WTC11 (cell line): ENCODE data around the gene SNX8. TPM values are rescaled to one million over a fixed set of nuclear protein-coding genes. Genes with fewer than 3 reads are reported as not detected.
A peak's percentile ranks its signal among the peaks of the same experiment; 100 is the strongest.

Experiments
- ATAC-seq: fragments of 200-7000 bp; cut with Tn5 transposase; 2 replicates; pipeline ENCODE4 v1.10.0; 2021; ENCODE audit warnings: mild to moderate bottlenecking, moderate library complexity
- CTCF ChIA-PET: fragments of 300-600 bp; sonication (Branson Sonifier 250); formaldehyde crosslinking; loops from one replicate; lab custom pipeline; 2021; ENCODE audit warnings: antibody characterized with exemption; lab: Charles Lee
- POLR2A ChIA-PET: fragments of 350-600 bp; sonication (Branson Sonifier 250); formaldehyde crosslinking; loops from one replicate; lab custom pipeline; 2021; ENCODE audit warnings: antibody characterized with exemption; lab: Charles Lee
- DNase-seq: peaks from one replicate; pipeline ENCODE4 v3.0.0; 2021; ENCODE audit warnings: low spot score
- H3K27ac Mint-ChIP-seq: 2 replicates; pipeline ENCODE4 v1.8.0; 2021; ENCODE audit warnings: mixed read lengths
- H3K27me3 Mint-ChIP-seq: 2 replicates; pipeline ENCODE4 v1.8.0; 2021; ENCODE audit warnings: low read depth, mild to moderate bottlenecking, moderate library complexity, mixed read lengths
- H3K36me3 Mint-ChIP-seq: 2 replicates; pipeline ENCODE4 v1.8.0; 2021; ENCODE audit warnings: mixed read lengths
- H3K4me1 Mint-ChIP-seq: 2 replicates; pipeline ENCODE4 v1.8.0; 2022; ENCODE audit warnings: mixed read lengths
- H3K4me3 Mint-ChIP-seq: 2 replicates; pipeline ENCODE4 v1.8.0; 2021; ENCODE audit warnings: mild to moderate bottlenecking, moderate library complexity, mixed read lengths
- H3K9me3 Mint-ChIP-seq: 2 replicates; pipeline ENCODE4 v1.8.0; 2021; ENCODE audit warnings: mixed read lengths
- ATF2 ChIP-seq: sonication (generic); formaldehyde crosslinking; IDR thresholded peaks from 2 replicates; pipeline ENCODE4 v1.8.1; 2022; ENCODE audit warnings: low read depth, missing genetic modification reagents, borderline replicate concordance
- E2F4 ChIP-seq: sonication (generic); formaldehyde crosslinking; IDR thresholded peaks from 2 replicates; pipeline ENCODE4 v1.8.1; 2022; ENCODE audit warnings: low read depth, mild to moderate bottlenecking, moderate library complexity, missing genetic modification reagents, borderline replicate concordance
- ESRRA ChIP-seq: sonication (generic); formaldehyde crosslinking; IDR thresholded peaks from 2 replicates; pipeline ENCODE4 v1.8.1; 2022; ENCODE audit warnings: mild to moderate bottlenecking, missing genetic modification reagents, borderline replicate concordance
- FOXJ3 ChIP-seq: sonication (generic); formaldehyde crosslinking; IDR thresholded peaks from 2 replicates; pipeline ENCODE4 v1.9.0; 2021; ENCODE audit warnings: missing genetic modification reagents, mild to moderate bottlenecking, borderline replicate concordance
- GABPB1 ChIP-seq: sonication (generic); formaldehyde crosslinking; IDR thresholded peaks from 2 replicates; pipeline ENCODE4 v1.8.1; 2023; ENCODE audit warnings: mild to moderate bottlenecking, missing genetic modification reagents
- GRHL2 ChIP-seq: fragments of 250-450 bp; sonication (Bioruptor Pico); IDR thresholded peaks from 2 replicates; pipeline ENCODE4 v1.8.0; 2022; ENCODE audit warnings: mild to moderate bottlenecking, moderate library complexity; ENCODE audit not compliant: insufficient replicate concordance, severe bottlenecking
- GTF2I ChIP-seq: fragments of 250-450 bp; sonication (Bioruptor Pico); conservative IDR thresholded peaks from 2 replicates; pipeline ENCODE4 v1.4.0; 2021; ENCODE audit warnings: mild to moderate bottlenecking
- HMGXB4 ChIP-seq: sonication (generic); formaldehyde crosslinking; IDR thresholded peaks from 2 replicates; pipeline ENCODE4 v1.8.1; 2023; ENCODE audit warnings: mild to moderate bottlenecking, moderate library complexity, missing genetic modification reagents
- KAT7 ChIP-seq: sonication (generic); formaldehyde crosslinking; IDR thresholded peaks from 2 replicates; pipeline ENCODE4 v1.8.1; 2023; ENCODE audit warnings: missing genetic modification reagents, mild to moderate bottlenecking, borderline replicate concordance
- MXD4 ChIP-seq: fragments of 250-450 bp; sonication (Bioruptor Pico); IDR thresholded peaks from 2 replicates; pipeline ENCODE4 v1.8.0; 2021; ENCODE audit warnings: mild to moderate bottlenecking, moderate library complexity, borderline replicate concordance
- MYBL2 ChIP-seq: sonication (generic); formaldehyde crosslinking; IDR thresholded peaks from 2 replicates; pipeline ENCODE4 v1.8.1; 2023; ENCODE audit warnings: mild to moderate bottlenecking, moderate library complexity, missing genetic modification reagents
- NR1H2 ChIP-seq: sonication (generic); formaldehyde crosslinking; IDR thresholded peaks from 2 replicates; pipeline ENCODE4 v1.9.0; 2021; ENCODE audit warnings: mild to moderate bottlenecking, moderate library complexity, missing genetic modification reagents
- RELA ChIP-seq: sonication (generic); formaldehyde crosslinking; IDR thresholded peaks from 2 replicates; pipeline ENCODE4 v1.8.1; 2022; ENCODE audit warnings: missing genetic modification reagents, mild to moderate bottlenecking, borderline replicate concordance
- SOX15 ChIP-seq: fragments of 250-450 bp; sonication (Bioruptor Pico); IDR thresholded peaks from 2 replicates; pipeline ENCODE4 v1.9.0; 2021; ENCODE audit warnings: mild to moderate bottlenecking
- ZNF138 ChIP-seq: sonication (generic); formaldehyde crosslinking; conservative IDR thresholded peaks from 2 replicates; pipeline ENCODE4 v1.8.1; 2022; ENCODE audit warnings: mild to moderate bottlenecking, moderate library complexity, missing genetic modification reagents
- ZNF232 ChIP-seq: sonication (generic); formaldehyde crosslinking; IDR thresholded peaks from 2 replicates; pipeline ENCODE4 v1.8.0; 2022; ENCODE audit warnings: mild to moderate bottlenecking, missing genetic modification reagents
- total RNA-seq: library from RNA; stranded (reverse); gene quantifications from 3 replicates; pipeline ENCODE4 v1.2.3, GENCODE V29; 2021
- TF ChIP-seq, protein P1 (sequence below): fragments of 250-450 bp; sonication (Bioruptor Pico); IDR thresholded peaks from 2 replicates; pipeline ENCODE4 v1.9.0; 2021; ENCODE audit warnings: mild to moderate bottlenecking

The SNX8 gene
- total RNA-seq, 1 experiment from 2014 or later: 50.8 TPM

DNA sequence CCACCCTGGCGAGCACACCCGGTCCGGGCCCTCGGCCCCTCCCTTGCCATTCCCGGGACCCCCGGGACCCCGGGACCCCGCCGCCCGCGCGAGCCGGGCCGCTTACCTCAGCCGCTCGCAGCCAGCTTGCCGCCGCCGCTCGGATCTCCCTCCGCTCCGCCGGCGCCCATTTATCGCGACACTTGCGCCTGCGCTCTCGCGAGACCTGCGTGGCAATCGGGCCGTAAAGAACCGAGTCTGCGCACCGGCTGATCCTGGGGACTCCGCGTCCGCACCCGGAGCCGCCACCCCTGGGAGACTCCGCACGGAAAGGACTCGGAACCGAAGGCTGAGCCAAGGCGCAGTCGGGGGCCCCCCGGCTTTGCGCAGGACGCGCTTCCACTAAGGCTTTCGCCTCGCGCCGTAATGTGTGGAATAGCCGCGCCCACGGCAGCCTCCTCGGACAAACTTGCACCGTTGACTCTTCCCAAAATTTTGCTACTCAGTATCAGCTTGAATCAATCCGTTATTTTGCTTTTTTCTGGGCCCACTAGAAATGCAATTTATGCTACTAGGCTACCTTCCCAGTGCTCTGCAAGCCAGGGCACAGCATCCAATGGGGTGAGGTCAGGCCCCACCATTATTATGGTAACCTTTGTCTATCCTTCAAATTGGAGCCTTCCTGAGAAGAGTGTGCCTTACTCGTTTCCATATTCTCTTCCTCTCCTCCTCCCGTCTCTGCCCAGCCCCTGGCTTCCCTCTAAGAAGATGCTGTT, 81.3 kb downstream of the SNX8 start, which contains the start of gene MAD1L1 (continued):
- TF ChIP-seq MYBL2 (CRISPR knock-in tag): no peak; the same call in 1 of the 2 replicates

DNA sequence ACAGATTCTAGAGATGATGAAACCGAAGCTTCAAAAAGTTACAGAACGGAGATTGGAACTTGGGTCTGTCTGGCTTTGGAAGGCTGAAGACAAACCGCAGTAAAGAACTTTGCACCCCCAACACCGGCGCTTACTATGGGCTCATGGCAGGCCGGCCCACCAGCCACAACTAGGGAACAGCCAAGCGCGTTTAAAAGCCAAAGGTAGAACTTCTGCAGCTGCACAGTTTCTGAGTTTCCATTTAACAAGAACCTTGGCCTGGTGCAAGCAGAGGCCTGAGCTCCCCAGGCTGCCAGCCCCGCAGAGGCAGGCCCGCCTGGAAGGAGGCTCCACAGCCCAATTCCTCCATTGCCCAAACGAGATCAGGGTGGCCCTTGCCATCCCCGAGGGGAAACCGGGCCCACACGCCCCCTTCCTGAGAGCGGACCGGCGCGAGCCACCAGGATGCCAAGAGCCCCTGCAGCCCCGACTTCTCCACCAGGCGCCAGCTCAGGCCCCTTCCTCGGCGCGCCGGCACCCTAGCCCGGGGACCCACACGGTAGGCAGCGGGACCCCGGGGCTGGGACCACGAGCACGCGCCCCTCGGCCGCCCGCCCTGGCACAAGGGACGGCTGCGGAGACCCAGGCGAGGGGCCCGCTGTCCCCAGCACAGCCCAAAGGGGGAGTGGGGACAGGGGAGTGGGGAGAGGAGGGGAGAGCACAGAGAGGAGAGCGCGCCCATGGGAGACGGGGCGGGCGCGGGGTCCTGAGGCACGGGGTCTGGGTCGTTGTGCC, 82.1 kb downstream of the SNX8 start:
- Mint-ChIP-seq H3K4me3 (peak overlapping the region; percentile 87), H3K36me3 (peaks cover 38% of the 10 kb centered on the region), H3K27me3 (no peaks in the 10 kb centered on the region), H3K4me1 (peaks cover 13% of the 10 kb centered on the region), H3K27ac (peak overlapping the region; percentile 82; the same call in 1 of the 2 replicates), H3K9me3 (no peaks in the 10 kb centered on the region)
- peak; percentile 32 for DNase-seq
- peak; percentile 61 for ATAC-seq
- TF ChIP-seq KAT7 (CRISPR knock-in tag) (peak; percentile 23; the same call in 1 of the 2 replicates), RELA (CRISPR knock-in tag) (0 out of 2 replicates have a peak, but pooled peaks have one; percentile 63), SOX15 (no peak)
- CTCF ChIA-PET: interaction anchor here (0.6 to 2.6 kb wide), 4 partner anchors 9 to 76 kb away, joined by 3 to 10 read pairs (median 4); partner anchors contain the start of genes MRM2 and NUDT1
- POLR2A ChIA-PET: interaction anchor here (0.6 to 2.0 kb wide), 4 partner anchors 10 to 191 kb away, joined by 3 to 8 read pairs (median 4); partner anchors contain the start of genes MRM2 and NUDT1

DNA sequence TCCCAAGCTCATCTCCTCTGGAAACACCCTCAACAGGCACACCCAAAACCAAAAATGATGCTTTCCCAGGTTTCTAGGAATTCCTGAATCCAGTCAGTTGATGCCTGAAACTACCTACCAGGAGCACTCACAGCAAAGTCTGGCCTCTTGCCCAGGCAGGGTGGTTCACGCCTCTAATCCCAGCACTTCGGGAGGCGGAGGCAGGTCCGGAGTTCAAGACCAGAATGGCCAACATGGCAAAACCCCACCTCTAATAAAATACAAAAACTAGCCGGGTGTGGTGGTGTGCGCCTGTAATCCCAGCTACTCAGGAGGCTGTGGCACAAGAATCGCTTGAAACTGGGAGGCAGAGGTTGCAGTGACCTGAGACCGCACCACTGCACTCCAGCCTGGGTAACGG, 83.4 kb downstream of the SNX8 start:
- POLR2A ChIA-PET: no interaction called here
- DNase-seq (no peak), ATAC-seq (no peak)
- Mint-ChIP-seq H3K36me3 (peaks cover 42% of the 10 kb centered on the region), H3K4me3 (0 out of 2 replicates have a peak overlapping the region, but pooled peaks have one; percentile 20), H3K9me3 (no peaks in the 10 kb centered on the region), H3K27ac (no peak overlapping the region), H3K27me3 (no peaks in the 10 kb centered on the region), H3K4me1 (peaks cover 13% of the 10 kb centered on the region)
- TF ChIP-seq, protein P1, sequence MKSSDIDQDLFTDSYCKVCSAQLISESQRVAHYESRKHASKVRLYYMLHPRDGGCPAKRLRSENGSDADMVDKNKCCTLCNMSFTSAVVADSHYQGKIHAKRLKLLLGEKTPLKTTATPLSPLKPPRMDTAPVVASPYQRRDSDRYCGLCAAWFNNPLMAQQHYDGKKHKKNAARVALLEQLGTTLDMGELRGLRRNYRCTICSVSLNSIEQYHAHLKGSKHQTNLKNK (CRISPR knock-in tag): no peak
- TF ChIP-seq MXD4 (no peak), ZNF232 (no peak)
- CTCF ChIA-PET: interaction anchor here (0.6 to 2.6 kb wide), 2 partner anchors 21 to 45 kb away, joined by 4 to 10 read pairs; no protein-coding TSS in a partner anchor

DNA sequence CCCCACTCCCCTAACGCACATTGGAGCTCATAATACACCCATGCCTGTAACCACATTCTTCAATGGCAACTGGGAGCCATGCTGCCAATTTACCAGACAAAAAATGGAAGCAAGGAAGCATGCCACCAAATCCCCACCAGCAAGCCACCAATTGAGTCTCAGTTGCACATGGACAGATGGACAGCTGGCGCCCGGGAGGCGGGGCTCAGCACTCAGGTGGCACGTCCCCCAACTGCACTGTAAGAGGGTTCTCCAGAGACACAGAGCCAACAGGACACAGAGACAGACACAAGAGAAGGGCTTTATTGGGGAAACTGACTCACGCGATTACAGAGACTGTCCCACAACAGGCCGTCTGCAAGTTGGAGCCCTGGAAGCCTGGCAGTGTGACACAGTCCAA, 84.0 kb downstream of the SNX8 start:
- peaks cover 44% of the 10 kb centered on the region for H3K36me3 Mint-ChIP-seq
- DNase-seq (no peak), ATAC-seq (no peak)
- no peak overlapping the region for H3K4me3 Mint-ChIP-seq
- CTCF ChIA-PET: interaction anchor here (0.6 to 2.6 kb wide), 3 partner anchors 20 to 118 kb away, joined by 3 to 10 read pairs (median 4); no protein-coding TSS in a partner anchor
- peaks cover 13% of the 10 kb centered on the region for H3K4me1 Mint-ChIP-seq
- H3K27me3 Mint-ChIP-seq: no peaks in the 10 kb centered on the region
- POLR2A ChIA-PET: no interaction called here
- H3K9me3 Mint-ChIP-seq: no peaks in the 10 kb centered on the region
- TF ChIP-seq ATF2 (CRISPR knock-in tag): no peak
- no peak for TF ChIP-seq HMGXB4 (CRISPR knock-in tag)
- TF ChIP-seq E2F4 (CRISPR knock-in tag): no peak
- TF ChIP-seq GRHL2 (CRISPR knock-in tag): no peak
- TF ChIP-seq NR1H2 (CRISPR knock-in tag): no peak
- no peak for TF ChIP-seq GTF2I (CRISPR knock-in tag)
- no peak for TF ChIP-seq ZNF138 (CRISPR knock-in tag)
- TF ChIP-seq ESRRA (CRISPR knock-in tag): no peak
- TF ChIP-seq FOXJ3: no peak
- no peak for TF ChIP-seq SOX15
- no peak for TF ChIP-seq GABPB1 (CRISPR knock-in tag)
- H3K27ac Mint-ChIP-seq: 0 out of 2 replicates have a peak overlapping the region, but pooled peaks have one; percentile 33
